Testis (tissue), 2 donors: ENCODE results near the gene OLFM1.

Experiments
- POLR2A ChIP-seq: fragments of 450-650 bp; IDR thresholded peaks from one replicate; pipeline ENCODE4 v1.6.1; 2017; ENCODE audit warnings: antibody characterized with exemption, mild to moderate bottlenecking, moderate library complexity
- TF ChIP-seq, protein P1 (sequence below), 3 experiments: fragments of 450-650 bp in 2 of 3; fragments of 200-600 bp in 1 of 3; sonication (generic) in 1 of 3; IDR thresholded peaks; one replicate each; pipeline ENCODE4 v1.5.1; 2016 to 2019; ENCODE audit warnings: antibody characterized with exemption in 3 of 3, mild to moderate bottlenecking in 2 of 3, moderate library complexity in 1 of 3

DNA sequence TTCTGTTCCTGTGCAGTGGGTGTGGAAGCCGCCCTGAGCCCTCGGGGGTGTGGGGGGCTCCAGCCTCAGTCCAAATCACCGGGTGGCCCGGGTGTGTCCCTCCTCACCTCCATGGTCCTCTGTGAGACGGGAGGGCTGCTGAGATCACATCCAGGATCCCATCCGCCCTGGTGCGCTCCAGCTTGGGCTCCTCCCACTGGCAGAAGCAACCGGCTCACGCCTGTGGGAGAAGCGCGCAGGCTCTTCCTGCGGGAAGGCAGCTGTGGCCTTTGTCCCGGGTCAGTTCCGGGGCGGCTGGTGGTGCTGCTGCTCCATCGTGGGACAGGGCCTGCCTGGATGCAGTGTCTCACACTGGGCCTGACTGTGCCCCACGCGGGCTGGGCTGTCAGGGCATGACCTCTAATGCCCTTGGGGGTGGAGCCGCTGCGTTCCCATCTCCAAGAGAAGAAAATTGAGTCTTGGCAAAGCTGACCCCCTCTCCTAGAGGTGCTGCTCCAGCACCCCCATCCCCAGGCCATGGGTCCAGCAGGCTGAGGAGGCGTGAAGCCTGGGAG is 18.5 kb downstream of the OLFM1 start:
- no peak for TF ChIP-seq POLR2A
- TF ChIP-seq, protein P1, sequence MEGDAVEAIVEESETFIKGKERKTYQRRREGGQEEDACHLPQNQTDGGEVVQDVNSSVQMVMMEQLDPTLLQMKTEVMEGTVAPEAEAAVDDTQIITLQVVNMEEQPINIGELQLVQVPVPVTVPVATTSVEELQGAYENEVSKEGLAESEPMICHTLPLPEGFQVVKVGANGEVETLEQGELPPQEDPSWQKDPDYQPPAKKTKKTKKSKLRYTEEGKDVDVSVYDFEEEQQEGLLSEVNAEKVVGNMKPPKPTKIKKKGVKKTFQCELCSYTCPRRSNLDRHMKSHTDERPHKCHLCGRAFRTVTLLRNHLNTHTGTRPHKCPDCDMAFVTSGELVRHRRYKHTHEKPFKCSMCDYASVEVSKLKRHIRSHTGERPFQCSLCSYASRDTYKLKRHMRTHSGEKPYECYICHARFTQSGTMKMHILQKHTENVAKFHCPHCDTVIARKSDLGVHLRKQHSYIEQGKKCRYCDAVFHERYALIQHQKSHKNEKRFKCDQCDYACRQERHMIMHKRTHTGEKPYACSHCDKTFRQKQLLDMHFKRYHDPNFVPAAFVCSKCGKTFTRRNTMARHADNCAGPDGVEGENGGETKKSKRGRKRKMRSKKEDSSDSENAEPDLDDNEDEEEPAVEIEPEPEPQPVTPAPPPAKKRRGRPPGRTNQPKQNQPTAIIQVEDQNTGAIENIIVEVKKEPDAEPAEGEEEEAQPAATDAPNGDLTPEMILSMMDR (IDR thresholded peaks at IDR 0.05), result no peak
